Stimulated activated memory B cell treated with anti-CD40 and anti-IgM and Interleukin-4, amounts not matched to agents 10 μg/mL and 1 μg/mL and 100 μg/mL, for 72 hours (primary cell): ENCODE results near the gene RPS6KA2.

Experiments
- ATAC-seq: fragments of 150-1000 bp; cut with Tn5 transposase; 2 replicates; pipeline ENCODE4 v1.10.0; 2021
- H3K27ac Mint-ChIP-seq: one replicate; pipeline ENCODE4 v1.8.0; 2022; ENCODE audit warnings: mild to moderate bottlenecking, mixed read lengths
- H3K27me3 Mint-ChIP-seq: one replicate; pipeline ENCODE4 v1.8.0; 2022; ENCODE audit warnings: mixed read lengths
- H3K36me3 Mint-ChIP-seq: one replicate; pipeline ENCODE4 v1.8.0; 2022; ENCODE audit warnings: mixed read lengths
- H3K4me1 Mint-ChIP-seq: one replicate; pipeline ENCODE4 v1.8.0; 2022; ENCODE audit warnings: mixed read lengths
- H3K4me3 Mint-ChIP-seq: one replicate; pipeline ENCODE4 v1.8.0; 2022; ENCODE audit warnings: mild to moderate bottlenecking, moderate library complexity, mixed read lengths
- H3K9me3 Mint-ChIP-seq: one replicate; pipeline ENCODE4 v1.8.0; 2022; ENCODE audit warnings: mixed read lengths

The RPS6KA2 gene

GRCh38 chr6:166433096-166433495, 194.0 kb downstream of the RPS6KA2 start:
- H3K9me3 Mint-ChIP-seq: no peaks in the 10 kb centered on the region
- H3K4me3 Mint-ChIP-seq: no peak overlapping the region
- H3K27me3 Mint-ChIP-seq: no peaks in the 10 kb centered on the region
- H3K4me1 Mint-ChIP-seq: no peaks in the 10 kb centered on the region
- no peak overlapping the region for H3K27ac Mint-ChIP-seq
- H3K36me3 Mint-ChIP-seq: peaks cover 18% of the 10 kb centered on the region
- ATAC-seq: no peak

GRCh38 chr6:166430269-166430668, 196.8 kb downstream of the RPS6KA2 start:
- no peaks in the 10 kb centered on the region for H3K9me3 Mint-ChIP-seq
- no peaks in the 10 kb centered on the region for H3K27me3 Mint-ChIP-seq
- peaks cover 11% of the 10 kb centered on the region for H3K36me3 Mint-ChIP-seq
- no peaks in the 10 kb centered on the region for H3K4me1 Mint-ChIP-seq
- no peak overlapping the region for H3K27ac Mint-ChIP-seq
- no peak overlapping the region for H3K4me3 Mint-ChIP-seq
- ATAC-seq: no peak

- Mint-ChIP-seq H3K27ac (no peak overlapping the region), H3K36me3 (peaks cover 11% of the 10 kb centered on the region), H3K4me1 (no peaks in the 10 kb centered on the region), H3K27me3 (no peaks in the 10 kb centered on the region), H3K9me3 (no peaks in the 10 kb centered on the region), H3K4me3 (no peak overlapping the region)
- ATAC-seq: no peak
Observed at GRCh38 chr6:166424431-166424830, 202.6 kb downstream of the RPS6KA2 start.

GRCh38 chr6:166423781-166424180, 203.3 kb downstream of the RPS6KA2 start:
- ATAC-seq: no peak
- H3K27ac Mint-ChIP-seq: no peak overlapping the region
- no peaks in the 10 kb centered on the region for H3K27me3 Mint-ChIP-seq
- no peaks in the 10 kb centered on the region for H3K4me1 Mint-ChIP-seq
- H3K36me3 Mint-ChIP-seq: peaks cover 8% of the 10 kb centered on the region
- H3K9me3 Mint-ChIP-seq: no peaks in the 10 kb centered on the region
- H3K4me3 Mint-ChIP-seq: no peak overlapping the region

- H3K4me3 Mint-ChIP-seq: no peak overlapping the region
- peaks cover 10% of the 10 kb centered on the region for H3K36me3 Mint-ChIP-seq
- H3K27me3 Mint-ChIP-seq: no peaks in the 10 kb centered on the region
- H3K27ac Mint-ChIP-seq: no peak overlapping the region
- H3K9me3 Mint-ChIP-seq: no peaks in the 10 kb centered on the region
- H3K4me1 Mint-ChIP-seq: no peaks in the 10 kb centered on the region
- ATAC-seq: no peak
Observed at GRCh38 chr6:166423051-166423745, 203.9 kb downstream of the RPS6KA2 start.

- Mint-ChIP-seq H3K27ac (no peak overlapping the region), H3K27me3 (no peaks in the 10 kb centered on the region), H3K4me3 (no peak overlapping the region), H3K4me1 (no peaks in the 10 kb centered on the region), H3K9me3 (no peaks in the 10 kb centered on the region), H3K36me3 (peaks cover 13% of the 10 kb centered on the region)
- no peak for ATAC-seq
Observed at GRCh38 chr6:166422201-166422940, 204.7 kb downstream of the RPS6KA2 start.

- H3K27ac Mint-ChIP-seq: no peak overlapping the region
- no peak for ATAC-seq
- H3K4me1 Mint-ChIP-seq: no peaks in the 10 kb centered on the region
- H3K36me3 Mint-ChIP-seq: peaks cover 30% of the 10 kb centered on the region
- H3K4me3 Mint-ChIP-seq: no peak overlapping the region
- H3K27me3 Mint-ChIP-seq: no peaks in the 10 kb centered on the region
- H3K9me3 Mint-ChIP-seq: peaks cover 13% of the 10 kb centered on the region
Observed at GRCh38 chr6:166420351-166420750, 206.7 kb downstream of the RPS6KA2 start.

- H3K4me1 Mint-ChIP-seq: no peaks in the 10 kb centered on the region
- peaks cover 34% of the 10 kb centered on the region for H3K36me3 Mint-ChIP-seq
- no peak overlapping the region for H3K27ac Mint-ChIP-seq
- H3K27me3 Mint-ChIP-seq: no peaks in the 10 kb centered on the region
- H3K9me3 Mint-ChIP-seq: peaks cover 13% of the 10 kb centered on the region
- ATAC-seq: no peak
- H3K4me3 Mint-ChIP-seq: no peak overlapping the region
Observed at GRCh38 chr6:166419717-166420116, 207.3 kb downstream of the RPS6KA2 start.

GRCh38 chr6:166419286-166419685, 207.8 kb downstream of the RPS6KA2 start:
- no peak overlapping the region for H3K4me3 Mint-ChIP-seq
- no peaks in the 10 kb centered on the region for H3K27me3 Mint-ChIP-seq
- H3K36me3 Mint-ChIP-seq: peaks cover 34% of the 10 kb centered on the region
- H3K4me1 Mint-ChIP-seq: no peaks in the 10 kb centered on the region
- peak; percentile 66 for ATAC-seq
- peaks cover 13% of the 10 kb centered on the region for H3K9me3 Mint-ChIP-seq
- no peak overlapping the region for H3K27ac Mint-ChIP-seq

- no peaks in the 10 kb centered on the region for H3K4me1 Mint-ChIP-seq
- H3K36me3 Mint-ChIP-seq: peaks cover 34% of the 10 kb centered on the region
- H3K4me3 Mint-ChIP-seq: no peak overlapping the region
- H3K9me3 Mint-ChIP-seq: peaks cover 13% of the 10 kb centered on the region
- H3K27me3 Mint-ChIP-seq: no peaks in the 10 kb centered on the region
- ATAC-seq: no peak
- no peak overlapping the region for H3K27ac Mint-ChIP-seq
Observed at GRCh38 chr6:166418691-166419143, 208.3 kb downstream of the RPS6KA2 start.

GRCh38 chr6:166417285-166417691, 209.8 kb downstream of the RPS6KA2 start:
- no peak overlapping the region for H3K4me3 Mint-ChIP-seq
- no peaks in the 10 kb centered on the region for H3K27me3 Mint-ChIP-seq
- H3K36me3 Mint-ChIP-seq: peaks cover 31% of the 10 kb centered on the region
- no peak overlapping the region for H3K27ac Mint-ChIP-seq
- H3K4me1 Mint-ChIP-seq: no peaks in the 10 kb centered on the region
- ATAC-seq: no peak
- peaks cover 13% of the 10 kb centered on the region for H3K9me3 Mint-ChIP-seq

- ATAC-seq: peak; percentile 52
- H3K9me3 Mint-ChIP-seq: peaks cover 13% of the 10 kb centered on the region
Observed at GRCh38 chr6:166415833-166416347, 211.2 kb downstream of the RPS6KA2 start.

GRCh38 chr6:166415306-166415705, 211.7 kb downstream of the RPS6KA2 start:
- peaks cover 6% of the 10 kb centered on the region for H3K4me1 Mint-ChIP-seq
- no peaks in the 10 kb centered on the region for H3K27me3 Mint-ChIP-seq
- ATAC-seq: no peak
- H3K4me3 Mint-ChIP-seq: no peak overlapping the region
- H3K9me3 Mint-ChIP-seq: peaks cover 13% of the 10 kb centered on the region
- no peak overlapping the region for H3K27ac Mint-ChIP-seq
- peaks cover 29% of the 10 kb centered on the region for H3K36me3 Mint-ChIP-seq

More at GRCh38 chr6:166415833-166416347, 211.2 kb downstream of the RPS6KA2 start:
- H3K4me1 Mint-ChIP-seq: peaks cover under 1% of the 10 kb centered on the region
- H3K27ac Mint-ChIP-seq: no peak overlapping the region
- no peaks in the 10 kb centered on the region for H3K27me3 Mint-ChIP-seq
- no peak overlapping the region for H3K4me3 Mint-ChIP-seq
- peaks cover 29% of the 10 kb centered on the region for H3K36me3 Mint-ChIP-seq

- no peak for ATAC-seq
- Mint-ChIP-seq H3K4me3 (no peak overlapping the region), H3K27ac (no peak overlapping the region), H3K36me3 (peaks cover 27% of the 10 kb centered on the region), H3K27me3 (no peaks in the 10 kb centered on the region), H3K9me3 (peaks cover 13% of the 10 kb centered on the region), H3K4me1 (peaks cover 19% of the 10 kb centered on the region)
Observed at GRCh38 chr6:166413491-166413951, 213.5 kb downstream of the RPS6KA2 start.

- Mint-ChIP-seq H3K27me3 (no peaks in the 10 kb centered on the region), H3K27ac (no peak overlapping the region), H3K36me3 (peaks cover 21% of the 10 kb centered on the region), H3K4me1 (peaks cover 19% of the 10 kb centered on the region), H3K9me3 (peaks cover 13% of the 10 kb centered on the region), H3K4me3 (no peak overlapping the region)
- ATAC-seq: no peak
Observed at GRCh38 chr6:166412911-166413384, 214.1 kb downstream of the RPS6KA2 start.
